ENCODE measurements around the gene SP110. TPM values are rescaled to one million over a fixed set of nuclear protein-coding genes. Genes with fewer than 3 reads are reported as not detected.

Gene SP110
- total and polyA plus RNA-seq, 3 donors from 2014 or later = 7.5 to 17.7 (median 15.3) TPM

DNA sequence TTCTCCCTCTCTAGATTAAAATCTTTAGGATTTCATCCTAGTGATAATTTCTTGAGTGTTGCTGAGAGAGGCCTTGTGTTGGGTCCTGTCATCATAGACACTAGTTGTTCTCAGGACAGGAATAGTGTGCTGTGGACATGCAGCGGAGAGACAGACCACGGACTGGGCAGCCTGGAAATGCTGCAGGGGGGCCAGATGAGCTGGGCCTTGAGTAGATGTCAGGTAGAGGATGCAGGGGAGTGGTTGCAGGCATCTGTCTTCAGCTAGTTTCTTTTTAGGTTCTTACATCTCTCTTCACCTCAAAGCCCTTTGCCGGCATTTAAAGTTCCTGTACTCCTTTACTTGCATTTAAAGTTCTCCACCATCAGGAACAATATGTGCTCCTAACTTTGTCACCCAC is 42.8 kb downstream of the SP110 start:
- Histone ChIP-seq H3K27ac (no peak overlapping the region), H3K36me3 (ENCODE audit: low read depth, missing control alignments) (no peaks in the 10 kb centered on the region), H3K27me3 (no peaks in the 10 kb centered on the region), H3K9me3 (no peaks in the 10 kb centered on the region), H3K4me3 (no peak overlapping the region), H3K4me1 (no peaks in the 10 kb centered on the region)
- TF ChIP-seq POLR2A (IDR thresholded peaks at IDR 0.05) = no peak
- TF ChIP-seq, protein P1, sequence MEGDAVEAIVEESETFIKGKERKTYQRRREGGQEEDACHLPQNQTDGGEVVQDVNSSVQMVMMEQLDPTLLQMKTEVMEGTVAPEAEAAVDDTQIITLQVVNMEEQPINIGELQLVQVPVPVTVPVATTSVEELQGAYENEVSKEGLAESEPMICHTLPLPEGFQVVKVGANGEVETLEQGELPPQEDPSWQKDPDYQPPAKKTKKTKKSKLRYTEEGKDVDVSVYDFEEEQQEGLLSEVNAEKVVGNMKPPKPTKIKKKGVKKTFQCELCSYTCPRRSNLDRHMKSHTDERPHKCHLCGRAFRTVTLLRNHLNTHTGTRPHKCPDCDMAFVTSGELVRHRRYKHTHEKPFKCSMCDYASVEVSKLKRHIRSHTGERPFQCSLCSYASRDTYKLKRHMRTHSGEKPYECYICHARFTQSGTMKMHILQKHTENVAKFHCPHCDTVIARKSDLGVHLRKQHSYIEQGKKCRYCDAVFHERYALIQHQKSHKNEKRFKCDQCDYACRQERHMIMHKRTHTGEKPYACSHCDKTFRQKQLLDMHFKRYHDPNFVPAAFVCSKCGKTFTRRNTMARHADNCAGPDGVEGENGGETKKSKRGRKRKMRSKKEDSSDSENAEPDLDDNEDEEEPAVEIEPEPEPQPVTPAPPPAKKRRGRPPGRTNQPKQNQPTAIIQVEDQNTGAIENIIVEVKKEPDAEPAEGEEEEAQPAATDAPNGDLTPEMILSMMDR (IDR thresholded peaks at IDR 0.05) = no peak
- no peak for DNase-seq
- intact Hi-C loops (cut with DNase I; ENCODE audit: low total_unique reads) = no loop called here
- WGBS, 2 donors = 88 to 95% methylated on average over 3 of the region's 3 CpGs

DNA sequence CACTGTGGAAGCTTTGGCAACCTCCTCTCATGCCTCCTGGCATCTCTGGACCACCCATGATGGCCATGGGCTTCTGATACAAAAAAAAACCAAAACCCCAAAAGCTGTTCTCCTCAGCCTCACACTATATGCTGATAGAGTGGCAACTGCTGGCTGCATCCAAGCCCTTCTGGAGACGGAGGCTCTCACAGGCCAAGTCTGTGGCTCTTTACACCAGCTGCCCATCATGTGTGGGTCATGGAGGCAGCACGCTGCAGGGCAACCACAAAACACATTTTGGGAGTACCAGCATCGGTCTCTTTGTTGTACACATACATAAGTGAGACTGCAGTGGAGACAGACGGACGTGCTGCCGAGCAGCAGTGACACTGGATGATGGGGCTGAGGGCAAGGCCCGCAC is 45.3 kb downstream of the SP110 start:
- no peak overlapping the region for H3K4me3 ChIP-seq
- no peak for DNase-seq
- no peaks in the 10 kb centered on the region for H3K4me1 ChIP-seq
- WGBS, 2 donors = 93% methylated on average over 6 to 7 of the region's 7 CpGs
- no peak for TF ChIP-seq POLR2A (IDR thresholded peaks at IDR 0.05)
- TF ChIP-seq, protein P1 (IDR thresholded peaks at IDR 0.05) = no peak
- intact Hi-C loops (cut with DNase I; ENCODE audit: low total_unique reads) = no loop called here
- no peaks in the 10 kb centered on the region for H3K9me3 ChIP-seq
- no peaks in the 10 kb centered on the region for H3K36me3 ChIP-seq (ENCODE audit: low read depth, missing control alignments)
- no peak overlapping the region for H3K27ac ChIP-seq
- H3K27me3 ChIP-seq = no peaks in the 10 kb centered on the region

DNA sequence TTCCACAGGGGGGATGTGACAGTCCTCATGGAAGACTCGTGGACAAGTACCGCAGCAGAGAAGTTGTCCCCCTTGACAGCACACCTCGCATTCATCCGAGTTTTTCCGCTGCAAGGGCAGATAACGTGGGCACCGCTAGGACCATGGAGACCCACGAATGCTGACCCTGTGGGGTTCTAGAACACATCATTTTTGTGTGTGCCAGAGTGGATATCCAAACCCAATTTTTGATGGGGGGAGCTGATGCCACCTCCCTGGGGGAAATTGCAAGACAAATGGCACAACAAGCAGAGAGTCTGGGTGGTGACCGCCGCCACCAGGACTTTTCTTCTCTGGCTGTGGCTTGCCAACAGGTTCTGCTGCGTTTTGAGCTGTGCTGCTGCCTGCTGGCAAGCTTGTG is 46.9 kb downstream of the SP110 start:
- no peak overlapping the region for H3K4me3 ChIP-seq
- intact Hi-C loops (cut with DNase I; ENCODE audit: low total_unique reads) = no loop called here
- whole genome bisulfite sequencing, 2 donors = 94 to 96% methylated on average over 10 to 11 of the region's 11 CpGs

DNA sequence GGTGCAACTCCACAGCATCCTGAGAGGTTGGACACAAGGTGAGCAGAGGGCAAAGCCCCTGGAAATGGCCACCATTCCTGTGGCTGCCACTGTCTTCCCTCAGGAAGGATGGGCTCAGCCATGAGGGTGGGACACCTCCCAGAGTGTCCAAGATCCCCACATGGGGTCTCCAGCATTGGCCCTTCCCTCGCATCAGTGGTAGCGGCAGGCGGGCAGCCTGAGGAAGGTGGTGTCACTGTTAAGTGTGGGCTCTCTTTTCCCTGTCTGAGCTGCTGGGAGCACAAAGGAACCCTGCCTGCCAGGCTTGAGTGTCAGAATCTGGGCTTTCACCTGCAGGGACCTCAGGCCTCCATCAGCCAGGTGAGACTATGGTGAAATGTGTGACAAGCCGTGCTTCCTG is 47.6 kb downstream of the SP110 start:
- TF ChIP-seq, protein P1 (IDR thresholded peaks at IDR 0.05) = no peak
- TF ChIP-seq POLR2A (IDR thresholded peaks at IDR 0.05) = no peak
- whole genome bisulfite sequencing, 2 donors = 94 to 100% methylated on average over 1 to 4 of the region's 4 CpGs
- Histone ChIP-seq H3K9me3 (no peaks in the 10 kb centered on the region), H3K27me3 (no peaks in the 10 kb centered on the region), H3K4me3 (no peak overlapping the region), H3K4me1 (no peaks in the 10 kb centered on the region), H3K36me3 (ENCODE audit: low read depth, missing control alignments) (no peaks in the 10 kb centered on the region), H3K27ac (no peak overlapping the region)
- no peak for DNase-seq
- intact Hi-C loops (cut with DNase I; ENCODE audit: low total_unique reads) = no loop called here

More for the DNA sequence above, 46.9 kb downstream of the SP110 start:
- no peaks in the 10 kb centered on the region for H3K36me3 ChIP-seq (ENCODE audit: low read depth, missing control alignments)
- H3K9me3 ChIP-seq = no peaks in the 10 kb centered on the region
- H3K27me3 ChIP-seq = no peaks in the 10 kb centered on the region
- no peak overlapping the region for H3K27ac ChIP-seq
- no peak for TF ChIP-seq POLR2A (IDR thresholded peaks at IDR 0.05)
- TF ChIP-seq, protein P1 (IDR thresholded peaks at IDR 0.05) = no peak
- H3K4me1 ChIP-seq = no peaks in the 10 kb centered on the region
- no peak for DNase-seq

DNA sequence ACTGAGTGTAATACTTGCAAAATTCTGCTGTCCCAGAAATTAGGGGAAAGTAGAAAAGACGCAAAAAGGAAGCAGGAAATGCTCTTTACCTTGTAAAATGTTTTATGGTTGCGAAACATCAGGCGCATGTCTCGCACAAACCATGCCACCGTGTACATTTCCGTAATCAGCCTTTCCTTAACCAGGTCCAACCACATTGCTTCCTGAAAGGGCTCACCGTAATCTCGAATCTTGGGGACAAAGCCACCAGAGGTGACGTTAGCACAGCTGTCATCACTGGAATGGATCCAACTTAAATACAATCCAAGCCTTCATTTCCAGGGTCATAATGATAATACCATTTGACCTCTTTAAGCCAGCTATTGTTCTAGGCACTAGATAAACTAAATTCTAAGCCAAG is 49.3 kb downstream of the SP110 start:
- no peak overlapping the region for H3K4me3 ChIP-seq
- no peaks in the 10 kb centered on the region for H3K9me3 ChIP-seq
- intact Hi-C loops (cut with DNase I; ENCODE audit: low total_unique reads) = no loop called here
- no peak for DNase-seq
- TF ChIP-seq, protein P1 (IDR thresholded peaks at IDR 0.05) = no peak
- no peak for TF ChIP-seq POLR2A (IDR thresholded peaks at IDR 0.05)
- no peaks in the 10 kb centered on the region for H3K27me3 ChIP-seq
- H3K36me3 ChIP-seq (ENCODE audit: low read depth, missing control alignments) = no peaks in the 10 kb centered on the region
- H3K4me1 ChIP-seq = no peaks in the 10 kb centered on the region
- 79 to 84% methylated on average over 9 of the region's 9 CpGs for WGBS, 2 donors
- no peak overlapping the region for H3K27ac ChIP-seq
